Activated CD4-positive, alpha-beta memory T cell treated with anti-CD3 and anti-CD28 coated beads for 36 hours (primary cell): Measurements from ENCODE around the gene WDFY3. TPM values are rescaled to one million over a fixed set of nuclear protein-coding genes. Genes with fewer than 3 reads are reported as not detected.

ENCODE experiments used
- CTCF ChIA-PET: fragments of 350-600 bp; sonication (Branson Sonifier 250); formaldehyde crosslinking; loops from one replicate; lab custom pipeline; 2021; ENCODE audit warnings: antibody characterized with exemption, inconsistent platforms; lab: Charles Lee
- POLR2A ChIA-PET: fragments of 350-600 bp; sonication (Branson Sonifier 250); formaldehyde crosslinking; loops from one replicate; lab custom pipeline; 2021; ENCODE audit warnings: antibody characterized with exemption; lab: Charles Lee
- DNase-seq: peaks from one replicate; pipeline ENCODE4 v3.0.0-alpha.2; 2020
- H3K27ac Mint-ChIP-seq: one replicate; pipeline ENCODE4 v1.8.0; 2021; ENCODE audit warnings: mixed read lengths
- H3K27me3 Mint-ChIP-seq: one replicate; pipeline ENCODE4 v1.8.0; 2021; ENCODE audit warnings: mixed read lengths
- H3K36me3 Mint-ChIP-seq: one replicate; pipeline ENCODE4 v1.8.0; 2021; ENCODE audit warnings: mixed read lengths
- H3K4me1 Mint-ChIP-seq: one replicate; pipeline ENCODE4 v1.8.0; 2021; ENCODE audit warnings: low read depth, mixed read lengths
- H3K4me3 Mint-ChIP-seq: one replicate; pipeline ENCODE4 v1.8.0; 2021; ENCODE audit warnings: mild to moderate bottlenecking, mixed read lengths
- H3K9me3 Mint-ChIP-seq: one replicate; pipeline ENCODE4 v1.8.0; 2021; ENCODE audit warnings: mixed read lengths
- intact Hi-C: fragments of 100-400 bp; cut with micrococcal nuclease; formaldehyde crosslinking; loops from one replicate; pipeline ENCODE4 v1.15.1; 2023
- total RNA-seq, 2 experiments: library from RNA; stranded (reverse); gene quantifications; one replicate each; pipeline ENCODE4 v1.2.3, GENCODE V29; 2021

The WDFY3 gene
- total RNA-seq, 2 experiments from 2014 or later: 1.3 to 1.7 TPM

DNA sequence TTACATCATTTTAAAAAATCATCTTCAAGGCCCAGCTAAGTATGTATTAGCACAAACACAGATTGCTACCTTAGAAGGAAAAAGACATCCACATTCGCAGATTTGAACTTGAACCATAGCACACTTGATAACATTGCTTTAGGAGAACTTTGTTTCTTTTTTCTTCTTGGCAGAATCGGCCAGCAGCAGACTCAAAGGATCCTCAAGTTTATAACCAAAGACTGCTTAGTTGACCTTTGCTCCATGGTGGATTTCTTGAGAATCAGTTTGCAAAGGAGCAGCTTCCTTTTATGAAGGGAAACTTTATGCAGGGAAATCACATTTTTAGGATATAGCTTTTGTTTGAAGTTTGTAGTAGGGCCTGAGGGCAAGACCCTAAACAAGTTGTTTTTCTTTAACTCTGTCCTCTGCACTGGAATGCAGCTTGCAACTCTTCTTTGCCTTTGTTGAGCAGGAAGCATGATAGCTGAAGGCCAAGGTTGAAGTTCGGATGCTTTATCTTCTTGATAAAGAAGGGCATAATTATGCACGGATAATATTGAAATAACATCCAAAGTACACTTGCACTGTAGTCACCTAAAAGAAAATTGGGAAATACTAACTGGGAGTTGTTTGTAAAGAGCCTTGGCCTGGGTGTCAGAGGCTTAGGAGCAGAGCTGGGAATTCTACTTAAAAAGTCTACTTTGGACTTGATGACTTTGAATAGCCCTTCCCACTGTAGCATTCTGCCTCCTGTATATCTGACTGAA, 305.1 kb downstream of the WDFY3 start:
- ChIA-PET CTCF (no interaction called here), POLR2A (no interaction called here)
- no peaks in the 10 kb centered on the region for H3K36me3 Mint-ChIP-seq
- H3K27ac Mint-ChIP-seq: no peak overlapping the region
- H3K9me3 Mint-ChIP-seq: peaks cover 6% of the 10 kb centered on the region
- H3K4me1 Mint-ChIP-seq: no peaks in the 10 kb centered on the region
- intact Hi-C loops: no loop called here
- H3K27me3 Mint-ChIP-seq: peaks cover 2% of the 10 kb centered on the region
- no peak overlapping the region for H3K4me3 Mint-ChIP-seq
- DNase-seq: no peak

DNA sequence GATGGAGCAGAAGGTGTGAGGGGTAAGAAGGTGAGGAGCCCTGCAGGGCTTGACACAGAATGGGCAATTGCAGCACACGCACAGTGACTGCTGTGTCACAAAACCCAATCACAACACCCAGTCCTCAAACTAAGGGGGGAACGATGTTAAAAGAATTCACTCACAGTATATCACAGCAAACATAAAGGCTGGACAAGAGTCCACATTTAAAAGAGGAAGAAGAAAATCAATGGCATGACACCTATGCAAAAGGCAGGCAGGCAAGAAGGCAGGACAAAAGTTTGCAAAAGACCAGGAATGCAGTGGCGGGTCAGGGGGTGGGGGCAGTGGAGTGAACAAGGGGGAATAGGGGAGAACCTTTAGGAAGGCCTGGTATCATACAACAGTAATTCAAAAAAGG, 305.9 kb downstream of the WDFY3 start:
- Mint-ChIP-seq H3K36me3 (no peaks in the 10 kb centered on the region), H3K9me3 (peaks cover 6% of the 10 kb centered on the region), H3K4me3 (no peak overlapping the region), H3K27ac (no peak overlapping the region), H3K4me1 (no peaks in the 10 kb centered on the region), H3K27me3 (peaks cover 2% of the 10 kb centered on the region)
- ChIA-PET POLR2A (no interaction called here), CTCF (no interaction called here)
- DNase-seq: no peak
- intact Hi-C loops: no loop called here

DNA sequence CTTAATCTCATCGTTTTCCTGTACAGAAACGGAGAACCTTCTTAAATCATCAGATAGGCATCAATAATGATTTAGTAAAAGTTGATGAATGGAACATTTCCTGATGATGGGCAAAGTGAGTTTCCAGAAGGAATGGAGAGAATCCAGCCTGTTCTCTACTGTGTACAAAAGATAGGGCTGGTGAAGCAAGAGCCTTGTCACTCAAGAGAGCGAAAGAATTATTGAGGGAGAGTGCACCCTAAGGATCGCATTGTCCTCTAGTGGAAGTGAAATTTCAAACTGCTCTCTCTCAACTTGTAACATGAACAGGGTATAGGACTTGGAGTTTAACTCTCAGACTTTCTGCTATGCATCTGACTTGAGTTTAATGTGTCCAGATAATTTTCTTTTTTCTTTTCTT, 314.0 kb downstream of the WDFY3 start:
- intact Hi-C loops: no loop called here
- no peak for DNase-seq
- ChIA-PET CTCF (no interaction called here), POLR2A (no interaction called here)
- H3K27ac Mint-ChIP-seq: no peak overlapping the region
- no peaks in the 10 kb centered on the region for H3K4me1 Mint-ChIP-seq
- H3K9me3 Mint-ChIP-seq: peaks cover 3% of the 10 kb centered on the region
- H3K4me3 Mint-ChIP-seq: no peak overlapping the region
- no peaks in the 10 kb centered on the region for H3K36me3 Mint-ChIP-seq
- peaks cover 2% of the 10 kb centered on the region for H3K27me3 Mint-ChIP-seq

- H3K4me3 Mint-ChIP-seq: no peak overlapping the region
- no peak overlapping the region for H3K27ac Mint-ChIP-seq
- CTCF ChIA-PET: no interaction called here
- H3K4me1 Mint-ChIP-seq: no peaks in the 10 kb centered on the region
- intact Hi-C loops: no loop called here
- no peaks in the 10 kb centered on the region for H3K36me3 Mint-ChIP-seq
- DNase-seq: no peak
- H3K27me3 Mint-ChIP-seq: peaks cover under 1% of the 10 kb centered on the region
- H3K9me3 Mint-ChIP-seq: peaks cover under 1% of the 10 kb centered on the region
- POLR2A ChIA-PET: no interaction called here
Observed at GRCh38 chr4:84651499-84651898, 315.0 kb downstream of the WDFY3 start.

DNA sequence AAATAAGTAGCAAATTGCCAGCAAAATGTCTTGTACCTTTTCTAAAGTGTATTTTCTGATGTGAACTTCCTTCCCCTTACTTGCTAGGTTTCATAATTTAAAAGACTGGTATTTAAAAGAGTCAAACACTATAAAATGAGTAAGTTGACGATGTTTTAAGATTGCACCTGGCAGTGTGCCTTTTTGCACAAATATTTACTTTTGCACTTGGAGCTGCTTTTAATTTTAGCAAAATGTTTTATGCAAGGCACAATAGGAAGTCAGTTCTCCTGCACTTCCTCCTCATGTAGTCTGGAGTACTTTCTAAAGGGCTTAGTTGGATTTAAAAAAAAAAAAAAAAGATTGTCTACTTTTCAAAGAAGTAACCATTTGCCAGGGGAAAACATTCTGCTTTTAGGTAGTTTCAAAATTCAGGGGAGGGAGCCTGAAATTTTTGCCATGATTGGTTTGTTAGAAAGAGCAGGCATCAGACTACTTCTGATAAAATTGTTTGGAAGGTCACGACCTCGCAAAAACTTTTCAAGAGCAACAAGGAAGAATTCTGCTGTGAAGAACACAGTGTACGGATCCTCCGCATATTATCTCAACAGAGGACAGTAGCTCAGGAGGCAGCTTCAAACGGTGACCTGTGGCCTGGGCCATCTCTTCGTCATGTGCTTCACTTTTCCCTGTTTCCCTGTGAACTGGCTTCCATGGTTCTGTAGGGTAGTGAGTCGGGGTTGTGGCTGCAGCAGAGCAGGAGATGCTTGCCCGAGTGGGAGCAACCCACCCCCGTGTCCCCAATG, 317.4 kb downstream of the WDFY3 start:
- Mint-ChIP-seq H3K9me3 (no peaks in the 10 kb centered on the region), H3K4me1 (no peaks in the 10 kb centered on the region), H3K27ac (no peak overlapping the region), H3K27me3 (no peaks in the 10 kb centered on the region), H3K4me3 (no peak overlapping the region), H3K36me3 (no peaks in the 10 kb centered on the region)
- ChIA-PET CTCF (no interaction called here), POLR2A (no interaction called here)
- no peak for DNase-seq
- intact Hi-C loops: no loop called here

DNA sequence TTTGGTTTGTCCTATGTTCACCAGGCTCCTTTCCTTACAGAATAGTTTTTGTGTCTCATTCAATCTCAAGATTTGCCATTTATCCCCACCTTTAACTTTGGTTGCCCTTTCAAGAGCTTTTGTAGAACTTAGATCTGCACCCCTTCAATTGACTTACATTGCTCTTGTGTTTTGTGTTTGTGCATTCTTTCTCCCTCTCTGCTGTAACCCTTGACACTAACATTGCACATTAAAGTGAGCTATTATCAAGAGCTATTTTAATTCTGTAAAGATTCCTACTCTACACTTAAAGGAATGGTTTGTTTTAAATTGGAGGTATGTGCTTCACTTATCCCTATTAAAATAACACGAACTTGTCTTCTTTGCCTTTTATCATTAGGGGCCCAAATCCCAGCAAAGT, 318.3 kb downstream of the WDFY3 start:
- ChIA-PET POLR2A (no interaction called here), CTCF (no interaction called here)
- DNase-seq: no peak
- intact Hi-C loops: no loop called here
- Mint-ChIP-seq H3K9me3 (no peaks in the 10 kb centered on the region), H3K4me3 (no peak overlapping the region), H3K27me3 (no peaks in the 10 kb centered on the region), H3K4me1 (no peaks in the 10 kb centered on the region), H3K36me3 (no peaks in the 10 kb centered on the region), H3K27ac (no peak overlapping the region)

DNA sequence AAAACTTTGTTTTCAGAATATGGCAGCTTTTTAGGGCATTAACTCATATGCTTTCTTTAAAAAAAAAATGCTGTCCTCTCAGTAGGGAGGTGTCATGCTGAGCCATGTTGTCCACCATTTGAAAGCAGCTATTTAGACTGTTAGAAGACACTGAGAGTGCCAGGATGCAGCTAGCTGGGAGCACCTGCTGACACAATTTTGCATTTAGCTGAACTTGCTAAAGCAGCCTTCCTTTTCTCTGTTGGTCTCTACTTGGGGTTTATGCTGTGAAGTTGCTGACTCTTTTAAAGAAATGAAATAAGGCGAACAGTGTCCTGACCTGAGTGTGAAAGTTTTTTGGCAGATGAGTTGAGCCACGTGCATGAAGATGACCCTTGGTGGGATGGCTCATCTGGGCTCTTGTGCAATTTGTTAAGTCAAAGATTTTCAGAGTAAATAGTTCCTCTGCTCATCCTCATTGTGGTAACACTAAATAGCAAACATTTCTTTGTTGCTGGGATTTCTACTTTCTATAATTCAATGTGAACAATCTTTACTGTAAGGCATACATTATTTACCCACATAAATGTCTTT, 319.1 kb downstream of the WDFY3 start:
- POLR2A ChIA-PET: no interaction called here
- Mint-ChIP-seq H3K4me1 (no peaks in the 10 kb centered on the region), H3K9me3 (no peaks in the 10 kb centered on the region), H3K4me3 (no peak overlapping the region), H3K27me3 (no peaks in the 10 kb centered on the region), H3K36me3 (no peaks in the 10 kb centered on the region), H3K27ac (no peak overlapping the region)
- DNase-seq: no peak
- intact Hi-C loops: no loop called here
- CTCF ChIA-PET: no interaction called here

DNA sequence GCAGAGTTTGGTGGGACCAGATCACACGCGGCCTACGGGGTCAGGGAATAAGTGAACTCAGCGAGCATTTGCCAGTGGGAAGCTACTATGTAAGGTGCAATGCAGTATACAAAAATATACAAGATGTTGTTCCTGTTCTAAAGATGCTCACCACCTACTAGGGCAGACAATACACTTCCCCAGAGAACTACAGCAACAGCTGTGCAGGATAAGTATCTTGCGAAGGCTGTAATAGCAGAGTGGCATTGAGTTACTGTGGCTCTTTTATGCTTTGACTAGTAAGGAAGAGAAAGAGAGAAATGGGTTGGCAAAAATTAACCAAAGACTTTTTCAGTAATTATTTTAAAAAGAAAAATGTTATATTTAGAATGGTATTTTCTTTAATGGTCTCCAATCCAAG, 322.4 kb downstream of the WDFY3 start:
- ChIA-PET POLR2A (no interaction called here), CTCF (no interaction called here)
- intact Hi-C loops: no loop called here

DNA sequence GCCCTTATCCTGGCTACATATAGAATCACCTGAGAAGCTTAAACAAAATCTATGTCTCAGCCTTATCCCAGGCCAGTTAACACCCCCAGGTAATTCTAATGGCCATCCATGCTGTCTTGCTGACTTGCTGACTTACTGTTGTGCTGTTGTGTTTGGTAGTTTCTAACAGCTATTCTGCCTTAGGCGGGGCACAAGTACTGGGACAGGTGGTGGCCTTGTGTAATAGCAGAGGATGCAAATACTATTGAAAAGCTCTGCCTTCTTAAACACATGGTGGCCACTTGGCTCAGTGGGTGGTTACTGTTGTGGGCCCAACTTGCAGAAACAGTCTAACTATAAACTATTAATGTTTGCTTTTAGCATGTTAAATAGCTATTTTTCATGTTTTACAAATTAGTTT, 327.3 kb downstream of the WDFY3 start:
- Mint-ChIP-seq H3K9me3 (no peaks in the 10 kb centered on the region), H3K27ac (no peak overlapping the region), H3K4me3 (no peak overlapping the region), H3K27me3 (no peaks in the 10 kb centered on the region), H3K4me1 (no peaks in the 10 kb centered on the region), H3K36me3 (no peaks in the 10 kb centered on the region)
- intact Hi-C loops: no loop called here
- ChIA-PET POLR2A (no interaction called here), CTCF (no interaction called here)
- DNase-seq: no peak

More for the DNA sequence above, 322.4 kb downstream of the WDFY3 start:
- Mint-ChIP-seq H3K9me3 (no peaks in the 10 kb centered on the region), H3K4me3 (no peak overlapping the region), H3K36me3 (no peaks in the 10 kb centered on the region), H3K4me1 (no peaks in the 10 kb centered on the region), H3K27me3 (no peaks in the 10 kb centered on the region), H3K27ac (no peak overlapping the region)
- DNase-seq: no peak

DNA sequence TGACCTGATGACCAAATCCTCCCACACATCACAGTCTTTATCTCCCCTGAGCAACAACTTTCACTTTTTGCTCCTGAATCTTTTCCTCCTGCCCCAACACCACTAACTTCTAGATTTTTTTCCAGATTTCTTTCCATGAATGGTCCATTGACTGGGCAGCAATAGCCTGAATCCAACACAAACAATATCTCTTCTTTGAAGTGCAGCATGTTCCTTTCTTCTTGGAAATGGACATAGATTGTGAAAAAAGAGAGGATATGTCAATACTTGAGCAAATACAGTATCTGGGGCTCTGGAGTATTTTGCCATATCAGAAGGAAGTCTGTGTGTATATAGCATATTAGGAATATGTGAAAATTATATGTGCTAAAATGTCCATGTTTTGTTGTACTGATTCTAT, 328.4 kb downstream of the WDFY3 start:
- no peak overlapping the region for H3K27ac Mint-ChIP-seq
- no peak for DNase-seq
- POLR2A ChIA-PET: no interaction called here
- no peaks in the 10 kb centered on the region for H3K4me1 Mint-ChIP-seq
- no peak overlapping the region for H3K4me3 Mint-ChIP-seq
- no peaks in the 10 kb centered on the region for H3K9me3 Mint-ChIP-seq
- no peaks in the 10 kb centered on the region for H3K27me3 Mint-ChIP-seq
- H3K36me3 Mint-ChIP-seq: no peaks in the 10 kb centered on the region
- intact Hi-C loops: no loop called here
- CTCF ChIA-PET: no interaction called here

- H3K27me3 Mint-ChIP-seq: no peaks in the 10 kb centered on the region
- no peak overlapping the region for H3K4me3 Mint-ChIP-seq
- POLR2A ChIA-PET: no interaction called here
- CTCF ChIA-PET: no interaction called here
- intact Hi-C loops: no loop called here
- H3K36me3 Mint-ChIP-seq: no peaks in the 10 kb centered on the region
- no peaks in the 10 kb centered on the region for H3K4me1 Mint-ChIP-seq
- H3K9me3 Mint-ChIP-seq: no peaks in the 10 kb centered on the region
- no peak overlapping the region for H3K27ac Mint-ChIP-seq
- DNase-seq: no peak
Observed at GRCh38 chr4:84634961-84635360, 331.5 kb downstream of the WDFY3 start.

- Mint-ChIP-seq H3K27me3 (no peaks in the 10 kb centered on the region), H3K4me1 (no peaks in the 10 kb centered on the region), H3K9me3 (no peaks in the 10 kb centered on the region), H3K27ac (no peak overlapping the region), H3K36me3 (no peaks in the 10 kb centered on the region), H3K4me3 (no peak overlapping the region)
- no peak for DNase-seq
- intact Hi-C loops: no loop called here
- POLR2A ChIA-PET: no interaction called here
- CTCF ChIA-PET: no interaction called here
Observed at GRCh38 chr4:84632092-84632491, 334.4 kb downstream of the WDFY3 start.
